HFFc6 (cell line): ENCODE measurements around the gene PDRG1. TPM values are rescaled to one million over a fixed set of nuclear protein-coding genes. Genes with fewer than 3 reads are reported as not detected.

ENCODE experiments used
- DNase-seq: peaks from one replicate; pipeline ENCODE4 v3.0.0-alpha.2; 2018
- H3K27ac Mint-ChIP-seq: 2 replicates; pipeline ENCODE4 v1.8.0; 2020; ENCODE audit warnings: mild to moderate bottlenecking, mixed read lengths
- H3K27me3 Mint-ChIP-seq: 2 replicates; pipeline ENCODE4 v1.8.0; 2021; ENCODE audit warnings: mild to moderate bottlenecking, moderate library complexity, mixed read lengths; ENCODE audit not compliant: insufficient read depth
- H3K36me3 Mint-ChIP-seq: 2 replicates; pipeline ENCODE4 v1.8.0; 2021; ENCODE audit warnings: low read depth, mixed read lengths
- H3K4me1 Mint-ChIP-seq: 2 replicates; pipeline ENCODE4 v1.8.0; 2020; ENCODE audit warnings: low read depth, mixed read lengths
- H3K4me3 Mint-ChIP-seq: 2 replicates; pipeline ENCODE4 v1.8.0; 2020; ENCODE audit warnings: mild to moderate bottlenecking, moderate library complexity, mixed read lengths
- H3K9me3 Mint-ChIP-seq: 2 replicates; pipeline ENCODE4 v1.8.0; 2020; ENCODE audit warnings: mild to moderate bottlenecking, mixed read lengths
- total RNA-seq, 6 experiments: library from RNA; stranded (reverse); fragmentation: NEBNext Ultra II Directional; extraction: Animal tissue kit (Norgen Biotek cat#: 25700); gene quantifications; 2 replicates in 1 of 6; 3 replicates in 5 of 6; pipeline ENCODE4 v1.2.3, GENCODE V29; 2021
- TF ChIP-seq, protein P1 (sequence below): fragments of 200-600 bp; sonication (generic); IDR thresholded peaks from 2 replicates; pipeline ENCODE4 v1.5.0; 2021; ENCODE audit warnings: antibody characterized with exemption, mild to moderate bottlenecking

Gene PDRG1
- total RNA-seq, 6 experiments from 2014 or later, result 12.2 to 17.1 (median 13.1) TPM

- peaks cover 54% of the 10 kb centered on the region for H3K27me3 Mint-ChIP-seq
- H3K27ac Mint-ChIP-seq, result no peak overlapping the region
- H3K36me3 Mint-ChIP-seq, result no peaks in the 10 kb centered on the region
- no peak overlapping the region for H3K4me3 Mint-ChIP-seq
- H3K4me1 Mint-ChIP-seq, result no peaks in the 10 kb centered on the region
- TF ChIP-seq, protein P1, sequence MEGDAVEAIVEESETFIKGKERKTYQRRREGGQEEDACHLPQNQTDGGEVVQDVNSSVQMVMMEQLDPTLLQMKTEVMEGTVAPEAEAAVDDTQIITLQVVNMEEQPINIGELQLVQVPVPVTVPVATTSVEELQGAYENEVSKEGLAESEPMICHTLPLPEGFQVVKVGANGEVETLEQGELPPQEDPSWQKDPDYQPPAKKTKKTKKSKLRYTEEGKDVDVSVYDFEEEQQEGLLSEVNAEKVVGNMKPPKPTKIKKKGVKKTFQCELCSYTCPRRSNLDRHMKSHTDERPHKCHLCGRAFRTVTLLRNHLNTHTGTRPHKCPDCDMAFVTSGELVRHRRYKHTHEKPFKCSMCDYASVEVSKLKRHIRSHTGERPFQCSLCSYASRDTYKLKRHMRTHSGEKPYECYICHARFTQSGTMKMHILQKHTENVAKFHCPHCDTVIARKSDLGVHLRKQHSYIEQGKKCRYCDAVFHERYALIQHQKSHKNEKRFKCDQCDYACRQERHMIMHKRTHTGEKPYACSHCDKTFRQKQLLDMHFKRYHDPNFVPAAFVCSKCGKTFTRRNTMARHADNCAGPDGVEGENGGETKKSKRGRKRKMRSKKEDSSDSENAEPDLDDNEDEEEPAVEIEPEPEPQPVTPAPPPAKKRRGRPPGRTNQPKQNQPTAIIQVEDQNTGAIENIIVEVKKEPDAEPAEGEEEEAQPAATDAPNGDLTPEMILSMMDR, result no peak
- no peak for DNase-seq
- no peaks in the 10 kb centered on the region for H3K9me3 Mint-ChIP-seq
Observed at GRCh38 chr20:31926493-31926892, 25.4 kb downstream of the PDRG1 start.

DNA sequence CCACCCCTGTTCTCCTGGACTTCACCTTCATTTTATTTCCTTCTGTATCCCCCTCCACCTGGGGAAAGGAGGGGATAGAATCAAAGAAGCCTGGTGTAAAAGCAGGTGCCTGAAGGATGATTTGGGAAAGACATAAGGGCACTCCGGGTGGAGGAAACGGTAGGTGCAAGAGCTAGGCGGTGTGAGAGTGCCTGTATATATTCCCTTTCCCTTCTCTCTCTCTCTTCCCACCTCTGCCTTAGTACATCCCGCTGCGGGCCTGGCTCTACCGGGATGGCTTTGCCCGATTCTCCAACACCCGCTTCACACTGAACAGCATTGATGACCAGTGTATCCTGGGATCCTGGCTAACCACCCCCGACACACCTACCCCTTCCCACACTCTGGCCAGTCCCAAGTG is 26.2 kb downstream of the PDRG1 start:
- Mint-ChIP-seq H3K4me3 (no peak overlapping the region), H3K9me3 (no peaks in the 10 kb centered on the region), H3K4me1 (no peaks in the 10 kb centered on the region), H3K27ac (no peak overlapping the region), H3K36me3 (no peaks in the 10 kb centered on the region), H3K27me3 (peaks cover 53% of the 10 kb centered on the region)
- no peak for DNase-seq
- TF ChIP-seq, protein P1, result no peak

DNA sequence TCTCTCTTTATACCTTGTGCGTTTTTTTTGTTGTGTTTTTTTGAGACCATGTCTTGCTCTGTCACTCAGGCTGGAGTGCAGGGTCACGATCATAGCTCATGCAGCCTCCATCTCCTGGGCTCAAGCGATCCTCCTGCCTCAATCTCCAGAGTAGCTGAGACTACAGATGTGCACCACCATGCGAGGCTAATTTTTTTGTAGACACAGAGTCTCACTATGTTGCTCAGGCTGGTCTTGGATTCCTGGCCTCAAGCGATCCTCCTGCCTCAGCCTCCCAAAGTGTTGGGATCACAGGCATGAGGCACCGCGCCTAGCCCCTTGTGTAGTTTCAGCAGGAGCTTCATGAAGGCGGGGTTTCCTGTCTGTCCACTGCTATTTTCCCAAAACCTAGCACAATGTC is 27.3 kb downstream of the PDRG1 start:
- Mint-ChIP-seq H3K4me1 (no peaks in the 10 kb centered on the region), H3K27ac (no peak overlapping the region), H3K9me3 (no peaks in the 10 kb centered on the region), H3K27me3 (peaks cover 59% of the 10 kb centered on the region), H3K4me3 (no peak overlapping the region), H3K36me3 (no peaks in the 10 kb centered on the region)
- TF ChIP-seq, protein P1, result no peak
- DNase-seq, result no peak

- no peaks in the 10 kb centered on the region for H3K4me1 Mint-ChIP-seq
- H3K27ac Mint-ChIP-seq, result no peak overlapping the region
- H3K36me3 Mint-ChIP-seq, result no peaks in the 10 kb centered on the region
- TF ChIP-seq, protein P1, result no peak
- H3K27me3 Mint-ChIP-seq, result peaks cover 52% of the 10 kb centered on the region
- no peak overlapping the region for H3K4me3 Mint-ChIP-seq
- H3K9me3 Mint-ChIP-seq, result no peaks in the 10 kb centered on the region
- DNase-seq, result no peak
Observed at GRCh38 chr20:31923388-31924331, 28.2 kb downstream of the PDRG1 start.

- Mint-ChIP-seq H3K4me1 (no peaks in the 10 kb centered on the region), H3K36me3 (no peaks in the 10 kb centered on the region), H3K4me3 (no peak overlapping the region), H3K27ac (no peak overlapping the region), H3K9me3 (no peaks in the 10 kb centered on the region), H3K27me3 (peaks cover 54% of the 10 kb centered on the region)
- no peak for DNase-seq
- TF ChIP-seq, protein P1, result no peak
Observed at GRCh38 chr20:31922588-31922987, 29.3 kb downstream of the PDRG1 start.
